SK-N-SH treated with all-trans-retinoic acid at 6 μM for 48 hours (cell line): ENCODE measurements around the gene LNX2.
A peak's percentile ranks its signal among the peaks of the same experiment; 100 is the strongest.

Experiments used
- ATAC-seq: fragments of 200-7000 bp; cut with Tn5 transposase; 3 replicates; pipeline ENCODE4 v1.9.1; 2020; ENCODE audit warnings: mild to moderate bottlenecking, moderate library complexity
- ARNTL ChIP-seq: fragments of 450-650 bp; formaldehyde crosslinking; IDR thresholded peaks from 2 replicates; pipeline ENCODE4 v1.5.0; 2020; ENCODE audit warnings: low read depth, mild to moderate bottlenecking, moderate library complexity, borderline replicate concordance
- BACH2 ChIP-seq: fragments of 250-450 bp; sonication (Bioruptor Pico); IDR thresholded peaks from 2 replicates; pipeline ENCODE4 v1.9.0; 2021; ENCODE audit warnings: mild to moderate bottlenecking, borderline replicate concordance
- CSDC2 ChIP-seq: fragments of 250-450 bp; sonication (Bioruptor Pico); IDR thresholded peaks from 2 replicates; pipeline ENCODE4 v1.5.0; 2020; ENCODE audit warnings: mild to moderate bottlenecking, moderate library complexity
- ESRRG ChIP-seq: fragments of 250-450 bp; sonication (Bioruptor Pico); IDR thresholded peaks from 2 replicates; pipeline ENCODE4 v1.6.1; 2021; ENCODE audit warnings: mild to moderate bottlenecking
- GLIS3 ChIP-seq: fragments of 250-450 bp; sonication (Bioruptor Pico); IDR thresholded peaks from 2 replicates; pipeline ENCODE4 v1.5.0; 2020; ENCODE audit warnings: mild to moderate bottlenecking, moderate library complexity
- ISL1 ChIP-seq: fragments of 250-450 bp; sonication (Bioruptor Pico); IDR thresholded peaks from 2 replicates; pipeline ENCODE4 v2.1.2; 2022; ENCODE audit warnings: mild to moderate bottlenecking, moderate library complexity
- OSR1 ChIP-seq: fragments of 250-450 bp; sonication (Bioruptor Pico); IDR thresholded peaks from 2 replicates; pipeline ENCODE4 v1.8.0; 2022; ENCODE audit warnings: moderate library complexity, mild to moderate bottlenecking, inconsistent platforms
- PPARA ChIP-seq: fragments of 250-450 bp; sonication (Bioruptor Pico); IDR thresholded peaks from 2 replicates; pipeline ENCODE4 v1.5.0; 2020; ENCODE audit warnings: mild to moderate bottlenecking, borderline replicate concordance
- RARB ChIP-seq: fragments of 250-450 bp; sonication (Bioruptor Pico); IDR thresholded peaks from 2 replicates; pipeline ENCODE4 v1.8.0; 2021; ENCODE audit warnings: mild to moderate bottlenecking, moderate library complexity
- TCF4 ChIP-seq: fragments of 250-450 bp; sonication (Bioruptor Pico); IDR thresholded peaks from 2 replicates; pipeline ENCODE4 v1.8.0; 2021; ENCODE audit warnings: mild to moderate bottlenecking, moderate library complexity, borderline replicate concordance
- TOX ChIP-seq: fragments of 250-450 bp; sonication (Bioruptor Pico); IDR thresholded peaks from 2 replicates; pipeline ENCODE4 v1.8.0; 2021; ENCODE audit warnings: mild to moderate bottlenecking, moderate library complexity, borderline replicate concordance
- ZC3H10 ChIP-seq: fragments of 250-450 bp; sonication (Bioruptor Pico); IDR thresholded peaks from 2 replicates; pipeline ENCODE4 v1.5.1; 2021; ENCODE audit warnings: mild to moderate bottlenecking, moderate library complexity
- ZFP3 ChIP-seq: fragments of 250-450 bp; sonication (Bioruptor Pico); IDR thresholded peaks from 2 replicates; pipeline ENCODE4 v1.5.0; 2020; ENCODE audit warnings: mild to moderate bottlenecking, moderate library complexity
- ZFP30 ChIP-seq: fragments of 450-650 bp; formaldehyde crosslinking; IDR thresholded peaks from 2 replicates; pipeline ENCODE4 v1.5.0; 2022; ENCODE audit warnings: mild to moderate bottlenecking, moderate library complexity
- ZNF565 ChIP-seq: fragments of 450-650 bp; formaldehyde crosslinking; conservative IDR thresholded peaks from 2 replicates; pipeline ENCODE4 v1.5.0; 2020; ENCODE audit warnings: low read depth, mild to moderate bottlenecking, moderate library complexity
- ZNF70 ChIP-seq: fragments of 450-650 bp; formaldehyde crosslinking; IDR thresholded peaks from 2 replicates; pipeline ENCODE4 v1.5.0; 2020; ENCODE audit warnings: mild to moderate bottlenecking, moderate library complexity
- ZNF8 ChIP-seq: fragments of 450-650 bp; formaldehyde crosslinking; IDR thresholded peaks from 2 replicates; pipeline ENCODE4 v1.5.0; 2020; ENCODE audit warnings: mild to moderate bottlenecking, moderate library complexity
- TF ChIP-seq, protein P1 (sequence below): fragments of 250-450 bp; sonication (Bioruptor Pico); IDR thresholded peaks from 2 replicates; pipeline ENCODE4 v1.5.0; 2020; ENCODE audit warnings: mild to moderate bottlenecking, moderate library complexity
- TF ChIP-seq, protein P2 (sequence below): fragments of 250-450 bp; sonication (Bioruptor Pico); IDR thresholded peaks from 2 replicates; pipeline ENCODE4 v1.8.0; 2020; ENCODE audit warnings: mild to moderate bottlenecking, moderate library complexity, borderline replicate concordance
- TF ChIP-seq, protein P3 (sequence below): fragments of 250-450 bp; sonication (Bioruptor Pico); IDR thresholded peaks from 2 replicates; pipeline ENCODE4 v1.5.1; 2021; ENCODE audit warnings: mild to moderate bottlenecking, moderate library complexity
- TF ChIP-seq, protein P4 (sequence below): fragments of 250-450 bp; sonication (Bioruptor Pico); IDR thresholded peaks from 2 replicates; pipeline ENCODE4 v1.5.1; 2020; ENCODE audit warnings: low read depth, mild to moderate bottlenecking, moderate library complexity
- TF ChIP-seq, protein P5 (sequence below): fragments of 250-450 bp; sonication (Bioruptor Pico); IDR thresholded peaks from 2 replicates; pipeline ENCODE4 v1.8.0; 2021; ENCODE audit warnings: low read depth, mild to moderate bottlenecking, moderate library complexity, borderline replicate concordance

LNX2 gene

DNA sequence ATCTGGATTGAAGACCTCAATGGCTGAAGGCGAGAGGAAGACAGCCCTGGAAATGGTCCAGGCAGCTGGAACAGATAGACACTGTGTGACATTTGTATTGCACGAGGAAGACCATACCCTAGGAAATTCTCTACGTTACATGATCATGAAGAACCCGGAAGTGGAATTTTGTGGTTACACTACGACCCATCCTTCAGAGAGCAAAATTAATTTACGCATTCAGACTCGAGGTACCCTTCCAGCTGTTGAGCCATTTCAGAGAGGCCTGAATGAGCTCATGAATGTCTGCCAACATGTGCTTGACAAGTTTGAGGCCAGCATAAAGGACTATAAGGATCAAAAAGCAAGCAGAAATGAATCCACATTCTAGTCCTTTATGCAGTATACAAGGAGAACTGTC is 2.6 kb upstream of the LNX2 start:
- TF ChIP-seq ZFP30: no peak
- no peak for TF ChIP-seq ZNF8 (CRISPR knock-in tag)
- no peak for TF ChIP-seq ZNF70 (CRISPR knock-in tag)
- no peak for TF ChIP-seq CSDC2 (CRISPR knock-in tag)
- TF ChIP-seq, protein P1, sequence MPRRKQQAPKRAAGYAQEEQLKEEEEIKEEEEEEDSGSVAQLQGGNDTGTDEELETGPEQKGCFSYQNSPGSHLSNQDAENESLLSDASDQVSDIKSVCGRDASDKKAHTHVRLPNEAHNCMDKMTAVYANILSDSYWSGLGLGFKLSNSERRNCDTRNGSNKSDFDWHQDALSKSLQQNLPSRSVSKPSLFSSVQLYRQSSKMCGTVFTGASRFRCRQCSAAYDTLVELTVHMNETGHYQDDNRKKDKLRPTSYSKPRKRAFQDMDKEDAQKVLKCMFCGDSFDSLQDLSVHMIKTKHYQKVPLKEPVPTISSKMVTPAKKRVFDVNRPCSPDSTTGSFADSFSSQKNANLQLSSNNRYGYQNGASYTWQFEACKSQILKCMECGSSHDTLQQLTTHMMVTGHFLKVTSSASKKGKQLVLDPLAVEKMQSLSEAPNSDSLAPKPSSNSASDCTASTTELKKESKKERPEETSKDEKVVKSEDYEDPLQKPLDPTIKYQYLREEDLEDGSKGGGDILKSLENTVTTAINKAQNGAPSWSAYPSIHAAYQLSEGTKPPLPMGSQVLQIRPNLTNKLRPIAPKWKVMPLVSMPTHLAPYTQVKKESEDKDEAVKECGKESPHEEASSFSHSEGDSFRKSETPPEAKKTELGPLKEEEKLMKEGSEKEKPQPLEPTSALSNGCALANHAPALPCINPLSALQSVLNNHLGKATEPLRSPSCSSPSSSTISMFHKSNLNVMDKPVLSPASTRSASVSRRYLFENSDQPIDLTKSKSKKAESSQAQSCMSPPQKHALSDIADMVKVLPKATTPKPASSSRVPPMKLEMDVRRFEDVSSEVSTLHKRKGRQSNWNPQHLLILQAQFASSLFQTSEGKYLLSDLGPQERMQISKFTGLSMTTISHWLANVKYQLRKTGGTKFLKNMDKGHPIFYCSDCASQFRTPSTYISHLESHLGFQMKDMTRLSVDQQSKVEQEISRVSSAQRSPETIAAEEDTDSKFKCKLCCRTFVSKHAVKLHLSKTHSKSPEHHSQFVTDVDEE: no peak
- TF ChIP-seq, protein P2, sequence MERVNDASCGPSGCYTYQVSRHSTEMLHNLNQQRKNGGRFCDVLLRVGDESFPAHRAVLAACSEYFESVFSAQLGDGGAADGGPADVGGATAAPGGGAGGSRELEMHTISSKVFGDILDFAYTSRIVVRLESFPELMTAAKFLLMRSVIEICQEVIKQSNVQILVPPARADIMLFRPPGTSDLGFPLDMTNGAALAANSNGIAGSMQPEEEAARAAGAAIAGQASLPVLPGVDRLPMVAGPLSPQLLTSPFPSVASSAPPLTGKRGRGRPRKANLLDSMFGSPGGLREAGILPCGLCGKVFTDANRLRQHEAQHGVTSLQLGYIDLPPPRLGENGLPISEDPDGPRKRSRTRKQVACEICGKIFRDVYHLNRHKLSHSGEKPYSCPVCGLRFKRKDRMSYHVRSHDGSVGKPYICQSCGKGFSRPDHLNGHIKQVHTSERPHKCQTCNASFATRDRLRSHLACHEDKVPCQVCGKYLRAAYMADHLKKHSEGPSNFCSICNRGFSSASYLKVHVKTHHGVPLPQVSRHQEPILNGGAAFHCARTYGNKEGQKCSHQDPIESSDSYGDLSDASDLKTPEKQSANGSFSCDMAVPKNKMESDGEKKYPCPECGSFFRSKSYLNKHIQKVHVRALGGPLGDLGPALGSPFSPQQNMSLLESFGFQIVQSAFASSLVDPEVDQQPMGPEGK: no peak
- no peak for TF ChIP-seq ESRRG (CRISPR knock-in tag)
- TF ChIP-seq ZFP3 (CRISPR knock-in tag): no peak
- TF ChIP-seq ARNTL (CRISPR knock-in tag): no peak
- TF ChIP-seq TOX (CRISPR knock-in tag): no peak
- TF ChIP-seq GLIS3 (CRISPR knock-in tag): no peak
- TF ChIP-seq, protein P3, sequence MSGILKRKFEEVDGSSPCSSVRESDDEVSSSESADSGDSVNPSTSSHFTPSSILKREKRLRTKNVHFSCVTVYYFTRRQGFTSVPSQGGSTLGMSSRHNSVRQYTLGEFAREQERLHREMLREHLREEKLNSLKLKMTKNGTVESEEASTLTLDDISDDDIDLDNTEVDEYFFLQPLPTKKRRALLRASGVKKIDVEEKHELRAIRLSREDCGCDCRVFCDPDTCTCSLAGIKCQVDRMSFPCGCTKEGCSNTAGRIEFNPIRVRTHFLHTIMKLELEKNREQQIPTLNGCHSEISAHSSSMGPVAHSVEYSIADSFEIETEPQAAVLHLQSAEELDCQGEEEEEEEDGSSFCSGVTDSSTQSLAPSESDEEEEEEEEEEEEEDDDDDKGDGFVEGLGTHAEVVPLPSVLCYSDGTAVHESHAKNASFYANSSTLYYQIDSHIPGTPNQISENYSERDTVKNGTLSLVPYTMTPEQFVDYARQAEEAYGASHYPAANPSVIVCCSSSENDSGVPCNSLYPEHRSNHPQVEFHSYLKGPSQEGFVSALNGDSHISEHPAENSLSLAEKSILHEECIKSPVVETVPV (CRISPR knock-in tag): no peak
- TF ChIP-seq, protein P4, sequence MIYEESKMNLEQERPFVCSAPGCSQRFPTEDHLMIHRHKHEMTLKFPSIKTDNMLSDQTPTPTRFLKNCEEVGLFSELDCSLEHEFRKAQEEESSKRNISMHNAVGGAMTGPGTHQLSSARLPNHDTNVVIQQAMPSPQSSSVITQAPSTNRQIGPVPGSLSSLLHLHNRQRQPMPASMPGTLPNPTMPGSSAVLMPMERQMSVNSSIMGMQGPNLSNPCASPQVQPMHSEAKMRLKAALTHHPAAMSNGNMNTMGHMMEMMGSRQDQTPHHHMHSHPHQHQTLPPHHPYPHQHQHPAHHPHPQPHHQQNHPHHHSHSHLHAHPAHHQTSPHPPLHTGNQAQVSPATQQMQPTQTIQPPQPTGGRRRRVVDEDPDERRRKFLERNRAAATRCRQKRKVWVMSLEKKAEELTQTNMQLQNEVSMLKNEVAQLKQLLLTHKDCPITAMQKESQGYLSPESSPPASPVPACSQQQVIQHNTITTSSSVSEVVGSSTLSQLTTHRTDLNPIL (CRISPR knock-in tag): no peak
- no peak for TF ChIP-seq PPARA (CRISPR knock-in tag)
- TF ChIP-seq TCF4 (CRISPR knock-in tag): no peak
- no peak for TF ChIP-seq BACH2 (CRISPR knock-in tag)
- TF ChIP-seq ISL1 (CRISPR knock-in tag): no peak
- TF ChIP-seq RARB (CRISPR knock-in tag): no peak
- TF ChIP-seq, protein P5, sequence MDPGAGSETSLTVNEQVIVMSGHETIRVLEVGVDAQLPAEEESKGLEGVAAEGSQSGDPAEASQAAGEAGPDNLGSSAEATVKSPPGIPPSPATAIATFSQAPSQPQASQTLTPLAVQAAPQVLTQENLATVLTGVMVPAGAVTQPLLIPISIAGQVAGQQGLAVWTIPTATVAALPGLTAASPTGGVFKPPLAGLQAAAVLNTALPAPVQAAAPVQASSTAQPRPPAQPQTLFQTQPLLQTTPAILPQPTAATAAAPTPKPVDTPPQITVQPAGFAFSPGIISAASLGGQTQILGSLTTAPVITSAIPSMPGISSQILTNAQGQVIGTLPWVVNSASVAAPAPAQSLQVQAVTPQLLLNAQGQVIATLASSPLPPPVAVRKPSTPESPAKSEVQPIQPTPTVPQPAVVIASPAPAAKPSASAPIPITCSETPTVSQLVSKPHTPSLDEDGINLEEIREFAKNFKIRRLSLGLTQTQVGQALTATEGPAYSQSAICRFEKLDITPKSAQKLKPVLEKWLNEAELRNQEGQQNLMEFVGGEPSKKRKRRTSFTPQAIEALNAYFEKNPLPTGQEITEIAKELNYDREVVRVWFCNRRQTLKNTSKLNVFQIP (CRISPR knock-in tag): no peak
- no peak for TF ChIP-seq ZNF565 (CRISPR knock-in tag)
- ATAC-seq: no peak

DNA sequence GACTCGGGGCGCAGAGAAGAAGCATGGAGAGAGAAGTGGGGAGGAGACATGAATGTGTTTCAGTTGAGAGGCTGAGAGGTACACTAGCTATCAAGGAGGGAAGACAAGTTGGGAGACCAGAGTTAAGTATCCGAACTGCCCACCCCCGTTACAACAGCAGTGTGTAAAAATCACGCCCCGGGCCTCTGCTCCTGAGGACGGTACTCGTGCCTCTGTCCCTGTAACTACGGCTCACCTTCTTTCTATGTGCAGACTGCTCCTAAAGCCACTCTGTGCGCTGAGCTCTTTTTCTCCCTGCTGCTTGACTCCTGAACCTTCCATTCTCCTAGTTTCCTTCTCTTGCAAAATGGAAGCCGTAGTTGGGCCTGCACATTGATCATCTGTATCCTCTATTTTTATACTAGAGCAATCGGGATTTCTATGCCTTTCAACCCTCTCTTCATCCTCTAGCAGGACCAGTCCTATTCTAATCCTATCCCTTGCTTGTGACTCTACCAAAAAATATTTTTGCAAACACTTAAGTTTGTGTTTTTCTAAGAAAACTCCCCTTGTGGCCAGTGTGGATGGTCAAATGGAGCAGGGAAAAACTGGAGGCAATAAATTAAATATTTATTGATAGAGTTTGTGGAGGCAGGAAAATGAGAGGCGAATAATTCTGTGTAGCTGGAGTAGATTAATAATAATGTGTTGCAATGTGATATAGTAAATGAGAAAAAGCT is 1.9 kb upstream of the LNX2 start:
- TF ChIP-seq CSDC2 (CRISPR knock-in tag) (no peak), OSR1 (CRISPR knock-in tag) (no peak), ZC3H10 (CRISPR knock-in tag) (no peak)
- TF ChIP-seq, all 23 proteins: peak for 0
- ATAC-seq: peak; percentile 1
